Activated CD8-positive, alpha-beta memory T cell treated with anti-CD3 and anti-CD28 coated beads for 36 hours (primary cell): ENCODE results near the gene ALX3. TPM values are rescaled to one million over a fixed set of nuclear protein-coding genes. Genes with fewer than 3 reads are reported as not detected.

Source experiments
- CTCF ChIA-PET: fragments of 350-600 bp; sonication (Branson Sonifier 250); formaldehyde crosslinking; loops from one replicate; lab custom pipeline; 2021; ENCODE audit warnings: antibody characterized with exemption; lab: Charles Lee
- POLR2A ChIA-PET: fragments of 350-600 bp; sonication (Branson Sonifier 250); formaldehyde crosslinking; loops from one replicate; lab custom pipeline; 2021; ENCODE audit warnings: antibody characterized with exemption; lab: Charles Lee
- total RNA-seq, 2 experiments: library from RNA; stranded (reverse); gene quantifications; one replicate each; pipeline ENCODE4 v1.2.3, GENCODE V29; 2021

The ALX3 gene
- total RNA-seq, 2 experiments from 2014 or later: not detected

GRCh38 chr1:110070282-110070669 is 196 bp downstream of the ALX3 start:
- ChIA-PET POLR2A (no interaction called here), CTCF (interaction anchor here (1.6 to 1.8 kb wide), 3 partner anchors 16 to 35 kb away, joined by 3 to 11 read pairs (median 5); no protein-coding TSS in a partner anchor)

- ChIA-PET CTCF (interaction anchor here (0.9 to 1.6 kb wide), 4 partner anchors 10 to 46 kb away, joined by 5 to 6 read pairs (median 6); no protein-coding TSS in a partner anchor), POLR2A (no interaction called here)
Measured at GRCh38 chr1:110069404-110070281, 829 bp downstream of the ALX3 start.

- ChIA-PET CTCF (interaction anchor here (0.9 to 1.6 kb wide), 3 partner anchors 9 to 47 kb away, joined by 5 to 6 read pairs (median 6); no protein-coding TSS in a partner anchor), POLR2A (interaction anchor here (0.6 kb wide), 1 partner anchor 31 kb away, joined by 3 read pairs; no protein-coding TSS in a partner anchor)
Measured at GRCh38 chr1:110068646-110069403, 1.6 kb downstream of the ALX3 start.

GRCh38 chr1:110067893-110068645 is 2.4 kb downstream of the ALX3 start:
- ChIA-PET POLR2A (interaction anchor here (0.6 kb wide), 1 partner anchor 30 kb away, joined by 3 read pairs; no protein-coding TSS in a partner anchor), CTCF (interaction anchor here (1.3 to 1.7 kb wide), 4 partner anchors 8 to 39 kb away, joined by 4 to 6 read pairs (median 6); no protein-coding TSS in a partner anchor)

- POLR2A ChIA-PET: no interaction called here
Measured at GRCh38 chr1:110067479-110067892, 3.0 kb downstream of the ALX3 start.

GRCh38 chr1:110065841-110066240 is 4.6 kb downstream of the ALX3 start:
- CTCF ChIA-PET: interaction anchor here (1.9 kb wide), 1 partner anchor 22 kb away, joined by 9 read pairs; no protein-coding TSS in a partner anchor
- POLR2A ChIA-PET: no interaction called here

More at GRCh38 chr1:110067479-110067892, 3.0 kb downstream of the ALX3 start:
- CTCF ChIA-PET: interaction anchor here (0.8 to 1.9 kb wide), 4 partner anchors 15 to 38 kb away, joined by 3 to 9 read pairs (median 4); no protein-coding TSS in a partner anchor

- ChIA-PET CTCF (interaction anchor here (1.8 kb wide), 1 partner anchor 11 kb away, joined by 6 read pairs; no protein-coding TSS in a partner anchor), POLR2A (no interaction called here)
Measured at GRCh38 chr1:110064576-110065337, 5.7 kb downstream of the ALX3 start.

- CTCF ChIA-PET: interaction anchor here (1.8 kb wide), 1 partner anchor 10 kb away, joined by 6 read pairs; no protein-coding TSS in a partner anchor
- POLR2A ChIA-PET: no interaction called here
Measured at GRCh38 chr1:110063781-110064180, 6.7 kb downstream of the ALX3 start.

GRCh38 chr1:110062612-110063011 is 7.9 kb downstream of the ALX3 start:
- POLR2A ChIA-PET: no interaction called here
- CTCF ChIA-PET: interaction anchor here (0.6 to 1.4 kb wide), 3 partner anchors 9 to 42 kb away, joined by 3 to 6 read pairs (median 3); no protein-coding TSS in a partner anchor

GRCh38 chr1:110061341-110061740 is 9.1 kb downstream of the ALX3 start:
- POLR2A ChIA-PET: no interaction called here
- CTCF ChIA-PET: interaction anchor here (1.0 to 1.2 kb wide), 2 partner anchors 12 to 21 kb away, joined by 3 to 4 read pairs; no protein-coding TSS in a partner anchor

GRCh38 chr1:110060662-110061060 is 9.8 kb downstream of the ALX3 start:
- POLR2A ChIA-PET: interaction anchor here (1.1 kb wide), 1 partner anchor 26 kb away, joined by 3 read pairs; the partner anchor contains the start of gene STRIP1
- CTCF ChIA-PET: interaction anchor here (0.6 to 2.6 kb wide), 22 partner anchors 8 to 1886 kb away, joined by 3 to 10 read pairs (median 4); partner anchors contain the start of genes KCNC4 and STRIP1

GRCh38 chr1:110060034-110060661 is 10.3 kb downstream of the ALX3 start:
- ChIA-PET CTCF (interaction anchor here (0.6 to 2.6 kb wide), 26 partner anchors 9 to 1886 kb away, joined by 3 to 10 read pairs (median 4); partner anchors contain the start of genes KCNC4 and STRIP1), POLR2A (interaction anchor here (1.1 kb wide), 1 partner anchor 26 kb away, joined by 3 read pairs; the partner anchor contains the start of gene STRIP1)

GRCh38 chr1:110059133-110059863 is 11.2 kb downstream of the ALX3 start:
- ChIA-PET POLR2A (interaction anchor here (1.1 kb wide), 1 partner anchor 25 kb away, joined by 3 read pairs; the partner anchor contains the start of gene STRIP1), CTCF (interaction anchor here (0.7 to 2.6 kb wide), 16 partner anchors 10 to 925 kb away, joined by 3 to 10 read pairs (median 4); partner anchors contain the start of gene STRIP1)

GRCh38 chr1:110058591-110058990 is 11.9 kb downstream of the ALX3 start:
- POLR2A ChIA-PET: no interaction called here
- CTCF ChIA-PET: interaction anchor here (0.6 to 2.6 kb wide), 2 partner anchors 9 to 188 kb away, joined by 3 to 10 read pairs; no protein-coding TSS in a partner anchor

GRCh38 chr1:110057963-110058518 is 12.4 kb downstream of the ALX3 start:
- ChIA-PET POLR2A (no interaction called here), CTCF (interaction anchor here (0.6 to 2.6 kb wide), 4 partner anchors 8 to 187 kb away, joined by 3 to 10 read pairs (median 3); no protein-coding TSS in a partner anchor)
